ENCODE measurements around the gene ATRX. TPM values are rescaled to one million over a fixed set of nuclear protein-coding genes. Genes with fewer than 3 reads are reported as not detected.
"Not testable (repeated sequence)": the region's sequence is repeated elsewhere in the genome, so short reads cannot be mapped to it uniquely, and the experiment has no call there.

Gene ATRX
- total and polyA plus RNA-seq, 2 of the 8 experiments (the other 6 are each of a cell fraction or from before 2014, with no cell fraction given) = 28.4 to 97.8 TPM

DNA sequence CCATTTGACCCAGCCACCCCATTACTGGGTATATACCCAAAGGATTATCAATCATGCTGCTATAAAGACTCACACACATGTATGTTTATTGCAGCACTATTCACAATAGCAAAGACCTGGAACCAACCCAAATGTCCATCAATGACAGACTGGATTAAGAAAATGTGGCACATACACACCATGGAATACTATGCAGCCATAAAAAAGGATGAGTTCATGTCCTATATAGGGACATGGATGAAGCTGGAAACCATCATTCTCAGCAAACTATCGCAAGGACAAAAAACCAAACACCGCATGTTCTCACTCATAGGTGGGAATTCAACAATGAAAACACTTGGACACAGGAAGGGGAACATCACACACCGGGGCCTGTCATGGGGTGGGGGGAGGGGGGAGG lies 59.9 kb downstream of the ATRX start:
- H3K23ac ChIP-seq (ENCODE audit: insufficient read length); FAIRE-seq; H3K27ac ChIP-seq (ENCODE audit: low read depth, low read length); H3K4me3 ChIP-seq (ENCODE audit: extremely low read depth in 1 of 4, insufficient read depth in 2 of 4, low read depth in 3 of 4, low read length in 4 of 4); H3K9ac ChIP-seq (replicated peaks in 1 of 4; ENCODE audit: extremely low read depth in 1 of 4, low read depth in 3 of 4, low read length in 3 of 4); H2BK20ac ChIP-seq (ENCODE audit: low read length); H3K56ac ChIP-seq (replicated peaks; ENCODE audit: insufficient read length, low read depth, low read length); H2BK15ac ChIP-seq (ENCODE audit: low read length); POLR2A ChIA-PET (ENCODE audit: partially characterized antibody); H3K79me1 ChIP-seq (ENCODE audit: low read depth, low read length); H2AFZ ChIP-seq (ENCODE audit: low read length); H3K18ac ChIP-seq (ENCODE audit: extremely low read depth, low read length); H2BK12ac ChIP-seq (ENCODE audit: low read depth, low read length); H3K9me3 ChIP-seq (ENCODE audit: insufficient read depth in 2 of 2, low read depth in 1 of 2, low read length in 1 of 2); H3K4me1 ChIP-seq (replicated peaks in 1 of 4; ENCODE audit: control insufficient read depth in 3 of 4, insufficient read depth in 4 of 4, low read length in 3 of 4); H2BK5ac ChIP-seq (ENCODE audit: low read depth, low read length); H4K20me1 ChIP-seq (replicated peaks in 1 of 2; ENCODE audit: control insufficient read depth in 1 of 2, insufficient read depth in 2 of 2, low read length in 2 of 2); H3K23me2 ChIP-seq (ENCODE audit: low read depth, low read length); H3K36me3 ChIP-seq (ENCODE audit: control insufficient read depth in 2 of 4, insufficient read depth in 4 of 4, low read length in 3 of 4); DNase-seq (ENCODE audit: low read depth in 1 of 2, low spot score in 2 of 2); H3K14ac ChIP-seq (ENCODE audit: insufficient read length); H3K4ac ChIP-seq (replicated peaks; ENCODE audit: insufficient read length, low read depth, low read length); CTCF ChIA-PET (ENCODE audit: partially characterized antibody); H2BK120ac ChIP-seq (replicated peaks; ENCODE audit: low read depth, low read length); H3K27me3 ChIP-seq (replicated peaks in 1 of 4; ENCODE audit: control insufficient read depth in 3 of 4, extremely low read depth in 1 of 4, insufficient read depth in 3 of 4, low read length in 3 of 4); H2AK5ac ChIP-seq (ENCODE audit: low read depth, low read length); H4K91ac ChIP-seq (replicated peaks; ENCODE audit: insufficient read length, low read length); H3K4me2 ChIP-seq (ENCODE audit: insufficient read depth in 1 of 2, low read depth in 2 of 2, low read length in 2 of 2); H4K8ac ChIP-seq (ENCODE audit: extremely low read depth, insufficient read depth, low read length); H4K5ac ChIP-seq (ENCODE audit: insufficient read length, low read depth, low read length): not testable (repeated sequence)
- peaks cover 0 to 89% of the 10 kb centered on the region in 2 experiments; a peak in 3 of 4 replicates for H3K79me2 ChIP-seq (ENCODE audit: control insufficient read depth in 1 of 2, insufficient read depth in 2 of 2, low read length in 2 of 2)
- WGBS, 2 experiments (ENCODE audit: extremely low coverage in 1 of 2, insufficient coverage in 1 of 2, insufficient read length in 1 of 2, insufficient replicate concordance in 2 of 2, low coverage in 1 of 2, low lambda C conversion rate in 2 of 2, missing lambda C conversion rate in 1 of 2) = 86% methylated on average over 2 of the region's 3 CpGs; no CpG with 5 or more reads in 1 of the 2 experiments

Data from H1 (cell line).